Measurements from ENCODE around the gene BRI3. TPM values are rescaled to one million over a fixed set of nuclear protein-coding genes. Genes with fewer than 3 reads are reported as not detected.
"Not testable (repeated sequence)": the region's sequence is repeated elsewhere in the genome, so short reads cannot be mapped to it uniquely, and the experiment has no call there.

Gene BRI3
- total RNA-seq, 1 donor from 2014 or later = 125 TPM

DNA sequence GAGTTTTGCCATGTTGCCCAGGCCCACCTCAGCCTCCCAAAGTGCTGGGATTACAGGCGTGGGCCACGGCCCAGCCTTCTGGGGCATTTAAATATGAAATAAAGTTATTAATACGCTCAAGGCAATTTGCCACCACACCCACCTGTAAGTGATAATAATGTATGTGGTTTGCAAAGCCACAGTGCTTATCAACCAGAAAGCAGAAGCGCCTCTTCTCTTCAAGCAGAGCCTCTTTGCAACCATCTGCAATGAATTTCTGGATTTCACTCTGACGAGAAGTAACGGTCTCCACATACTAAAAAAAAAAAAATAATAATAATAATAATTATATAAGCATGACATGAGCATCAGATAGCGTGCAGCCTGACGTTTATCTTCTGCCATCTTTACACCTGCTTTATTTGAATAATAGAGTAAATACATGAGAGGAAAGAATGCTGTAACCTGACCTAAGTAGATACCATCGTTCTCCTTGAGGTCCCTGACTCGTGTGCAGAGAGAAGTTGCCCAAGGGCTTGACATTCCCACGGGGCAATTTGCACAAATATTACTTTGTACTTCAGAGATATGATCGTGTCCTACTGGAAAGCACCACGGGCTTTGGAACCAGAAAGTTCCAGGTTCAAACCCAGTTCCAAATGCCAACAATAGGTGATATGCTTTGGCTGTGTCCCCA, 34.0 kb downstream of the BRI3 start:
- Mint-ChIP-seq H3K27me3 (no peaks in the 10 kb centered on the region), H3K9me3 (ENCODE audit: low read depth) (peaks cover 16% of the 10 kb centered on the region), H3K27ac (no peak overlapping the region), H3K4me1 (ENCODE audit: low read depth) (no peaks in the 10 kb centered on the region), H3K36me3 (ENCODE audit: insufficient read depth) (peaks cover 35% of the 10 kb centered on the region), H3K4me3 (ENCODE audit: low read depth) (no peak overlapping the region)
- TF ChIP-seq, protein P1, sequence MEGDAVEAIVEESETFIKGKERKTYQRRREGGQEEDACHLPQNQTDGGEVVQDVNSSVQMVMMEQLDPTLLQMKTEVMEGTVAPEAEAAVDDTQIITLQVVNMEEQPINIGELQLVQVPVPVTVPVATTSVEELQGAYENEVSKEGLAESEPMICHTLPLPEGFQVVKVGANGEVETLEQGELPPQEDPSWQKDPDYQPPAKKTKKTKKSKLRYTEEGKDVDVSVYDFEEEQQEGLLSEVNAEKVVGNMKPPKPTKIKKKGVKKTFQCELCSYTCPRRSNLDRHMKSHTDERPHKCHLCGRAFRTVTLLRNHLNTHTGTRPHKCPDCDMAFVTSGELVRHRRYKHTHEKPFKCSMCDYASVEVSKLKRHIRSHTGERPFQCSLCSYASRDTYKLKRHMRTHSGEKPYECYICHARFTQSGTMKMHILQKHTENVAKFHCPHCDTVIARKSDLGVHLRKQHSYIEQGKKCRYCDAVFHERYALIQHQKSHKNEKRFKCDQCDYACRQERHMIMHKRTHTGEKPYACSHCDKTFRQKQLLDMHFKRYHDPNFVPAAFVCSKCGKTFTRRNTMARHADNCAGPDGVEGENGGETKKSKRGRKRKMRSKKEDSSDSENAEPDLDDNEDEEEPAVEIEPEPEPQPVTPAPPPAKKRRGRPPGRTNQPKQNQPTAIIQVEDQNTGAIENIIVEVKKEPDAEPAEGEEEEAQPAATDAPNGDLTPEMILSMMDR (IDR thresholded peaks at IDR 0.05; ENCODE audit: unreplicated experiment) = no peak
- no peak for DNase-seq (ENCODE audit: low spot score, unreplicated experiment)

- not testable (repeated sequence) for H3K27me3 Mint-ChIP-seq; H3K4me3 Mint-ChIP-seq (ENCODE audit: low read depth); H3K4me1 Mint-ChIP-seq (ENCODE audit: low read depth); DNase-seq (ENCODE audit: low spot score, unreplicated experiment); H3K27ac Mint-ChIP-seq
- Mint-ChIP-seq H3K9me3 (ENCODE audit: low read depth) (peaks cover 16% of the 10 kb centered on the region), H3K36me3 (ENCODE audit: insufficient read depth) (peaks cover 35% of the 10 kb centered on the region)
These were observed 34.6 kb downstream of the BRI3 start for GRCh38 chr7:98315994-98316527.

GRCh38 chr7:98317366-98318040, 36.0 kb downstream of the BRI3 start:
- no peak for DNase-seq (ENCODE audit: low spot score, unreplicated experiment)
- Mint-ChIP-seq H3K4me3 (ENCODE audit: low read depth) (no peak overlapping the region), H3K27ac (peak overlapping the region; percentile 70), H3K27me3 (no peaks in the 10 kb centered on the region), H3K4me1 (ENCODE audit: low read depth) (peaks cover 1% of the 10 kb centered on the region), H3K36me3 (ENCODE audit: insufficient read depth) (peaks cover 31% of the 10 kb centered on the region), H3K9me3 (ENCODE audit: low read depth) (peaks cover 16% of the 10 kb centered on the region)
- TF ChIP-seq, protein P1 (IDR thresholded peaks at IDR 0.05; ENCODE audit: unreplicated experiment) = no peak

- no peaks in the 10 kb centered on the region for H3K27me3 Mint-ChIP-seq
- peaks cover 31% of the 10 kb centered on the region for H3K36me3 Mint-ChIP-seq (ENCODE audit: insufficient read depth)
- no peak overlapping the region for H3K27ac Mint-ChIP-seq
- peaks cover 12% of the 10 kb centered on the region for H3K4me1 Mint-ChIP-seq (ENCODE audit: low read depth)
- TF ChIP-seq, protein P1 (IDR thresholded peaks at IDR 0.05; ENCODE audit: unreplicated experiment) = no peak
- peaks cover 16% of the 10 kb centered on the region for H3K9me3 Mint-ChIP-seq (ENCODE audit: low read depth)
- DNase-seq (ENCODE audit: low spot score, unreplicated experiment) = no peak
- H3K4me3 Mint-ChIP-seq (ENCODE audit: low read depth) = no peak overlapping the region
These were observed 37.7 kb downstream of the BRI3 start for GRCh38 chr7:98319176-98319575.

DNA sequence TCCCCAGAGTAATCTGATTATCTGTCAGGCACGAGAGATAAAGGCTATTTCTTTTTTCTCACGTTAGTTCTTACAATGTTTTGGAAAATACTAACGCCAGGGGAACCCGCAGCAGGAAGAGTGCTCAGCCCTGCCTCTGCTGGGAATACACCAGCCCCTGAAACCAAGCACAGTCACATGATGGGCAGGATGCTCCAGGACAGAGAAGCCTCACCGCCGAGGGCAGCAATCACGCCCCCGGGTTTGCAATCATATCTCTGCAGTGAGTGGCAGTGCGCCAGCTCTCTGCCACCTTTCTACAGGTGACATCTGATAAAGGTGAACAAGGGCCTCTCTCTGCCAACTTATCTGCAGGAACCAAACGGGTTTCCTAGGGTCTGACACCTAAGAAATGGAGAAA, 39.8 kb downstream of the BRI3 start:
- no peak for DNase-seq (ENCODE audit: low spot score, unreplicated experiment)
- Mint-ChIP-seq H3K36me3 (ENCODE audit: insufficient read depth) (peaks cover 19% of the 10 kb centered on the region), H3K27me3 (no peaks in the 10 kb centered on the region), H3K4me3 (ENCODE audit: low read depth) (no peak overlapping the region), H3K4me1 (ENCODE audit: low read depth) (peaks cover 12% of the 10 kb centered on the region), H3K9me3 (ENCODE audit: low read depth) (peaks cover 13% of the 10 kb centered on the region), H3K27ac (no peak overlapping the region)
- TF ChIP-seq, protein P1 (IDR thresholded peaks at IDR 0.05; ENCODE audit: unreplicated experiment) = no peak
